GM10248 (cell line): ENCODE measurements around the gene PALLD.

Experiments used
- CTCF ChIA-PET: fragments of 300-600 bp; sonication (Branson Sonifier 250); formaldehyde crosslinking; extraction: SDS; loops from one replicate; lab custom pipeline; 2021; ENCODE audit warnings: antibody characterized with exemption; lab: Yijun Ruan, JAX
- POLR2A ChIA-PET: fragments of 350-650 bp; sonication (Branson Sonifier 250); formaldehyde crosslinking; extraction: SDS; loops from one replicate; lab custom pipeline; 2020; ENCODE audit warnings: antibody characterized with exemption; lab: Yijun Ruan, JAX
- DNase-seq: peaks from one replicate; pipeline ENCODE4 v3.0.0; 2012; ENCODE audit errors: extremely low spot score
- CTCF ChIP-seq: IDR thresholded peaks from 2 replicates; pipeline ENCODE4 v1.5.1; 2012; ENCODE audit warnings: mild to moderate bottlenecking, low read depth; ENCODE audit errors: extremely low read depth, missing control alignments, control extremely low read depth

The PALLD gene

GRCh38 chr4:168677063-168677462 is 180.2 kb downstream of the PALLD start:
- ChIA-PET CTCF (no interaction called here), POLR2A (no interaction called here)
- DNase-seq = no peak
- TF ChIP-seq CTCF = no peak

- TF ChIP-seq CTCF = no peak
- ChIA-PET CTCF (no interaction called here), POLR2A (no interaction called here)
- no peak for DNase-seq
These were observed 181.0 kb downstream of the PALLD start for GRCh38 chr4:168677879-168678278.

GRCh38 chr4:168678751-168679366 is 182.0 kb downstream of the PALLD start:
- DNase-seq = no peak
- ChIA-PET POLR2A (no interaction called here), CTCF (no interaction called here)
- TF ChIP-seq CTCF = no peak

- no peak for DNase-seq
- CTCF ChIA-PET = no interaction called here
- POLR2A ChIA-PET = no interaction called here
- TF ChIP-seq CTCF = no peak
These were observed 182.5 kb downstream of the PALLD start for GRCh38 chr4:168679397-168679796.

- CTCF ChIA-PET = no interaction called here
- DNase-seq = no peak
- TF ChIP-seq CTCF = no peak
- POLR2A ChIA-PET = no interaction called here
These were observed 183.0 kb downstream of the PALLD start for GRCh38 chr4:168679819-168680218.

- ChIA-PET CTCF (interaction anchor here (1.3 to 1.4 kb wide), 2 partner anchors 11 to 17 kb away, joined by 4 read pairs; no protein-coding TSS in a partner anchor), POLR2A (no interaction called here)
- no peak for TF ChIP-seq CTCF
- no peak for DNase-seq
These were observed 186.1 kb downstream of the PALLD start for GRCh38 chr4:168682898-168683500.

- DNase-seq = no peak
- TF ChIP-seq CTCF = no peak
- CTCF ChIA-PET = interaction anchor here (1.4 kb wide), 1 partner anchor 12 kb away, joined by 4 read pairs; no protein-coding TSS in a partner anchor
- POLR2A ChIA-PET = no interaction called here
These were observed 186.7 kb downstream of the PALLD start for GRCh38 chr4:168683595-168683994.
